ENCODE data around the gene DVL3. TPM values are rescaled to one million over a fixed set of nuclear protein-coding genes. Genes with fewer than 3 reads are reported as not detected.

Gene DVL3
- total RNA-seq, 4 donors from 2014 or later, result 45.2 to 86.5 (median 66.1) TPM

- Histone ChIP-seq H3K27ac (no peak overlapping the region), H3K4me1 (peaks cover 0 to 46% (median 25%) of the 10 kb centered on the region in 4 donors), H3K36me3 (peaks cover 4 to 76% (median 34%) of the 10 kb centered on the region in 3 donors), H3K27me3 (no peaks in the 10 kb centered on the region), H3K4me3 (no peak overlapping the region), H3K9me3 (no peaks in the 10 kb centered on the region)
- TF ChIP-seq EP300 (IDR thresholded peaks at IDR 0.05) (no peak), CTCF (IDR thresholded peaks at IDR 0.05) (no peak), POLR2A (IDR thresholded peaks at IDR 0.05) (no peak)
- 87 to 91% methylated on average over 6 of the region's 6 CpGs for WGBS, 2 donors
- DNase-seq (ENCODE audit: low spot score in 2 of 2), result no peak
These were observed 25.0 kb downstream of the DVL3 start for GRCh38 chr3:184180165-184180564.

- Histone ChIP-seq H3K4me1 (peaks cover 0 to 39% (median 17%) of the 10 kb centered on the region in 4 donors), H3K36me3 (peaks cover 4 to 76% (median 34%) of the 10 kb centered on the region in 3 donors), H3K27me3 (no peaks in the 10 kb centered on the region), H3K4me3 (no peak overlapping the region), H3K9me3 (no peaks in the 10 kb centered on the region), H3K27ac (no peak overlapping the region)
- 93 to 94% methylated on average over 9 of the region's 9 CpGs for whole genome bisulfite sequencing, 2 donors
- no peak for DNase-seq (ENCODE audit: low spot score in 2 of 2)
- no peak for TF ChIP-seq EP300 (IDR thresholded peaks at IDR 0.05)
- no peak for TF ChIP-seq CTCF (IDR thresholded peaks at IDR 0.05)
- TF ChIP-seq POLR2A (IDR thresholded peaks at IDR 0.05), result no peak
These were observed 26.4 kb downstream of the DVL3 start for GRCh38 chr3:184181596-184181995.

GRCh38 chr3:184183679-184184078 lies 28.5 kb downstream of the DVL3 start:
- no peak for DNase-seq (ENCODE audit: low spot score in 2 of 2)
- no peak overlapping the region for H3K27ac ChIP-seq
- no peaks in the 10 kb centered on the region for H3K27me3 ChIP-seq
- H3K9me3 ChIP-seq, result no peaks in the 10 kb centered on the region
- H3K4me3 ChIP-seq, result no peak overlapping the region
- peaks cover 4 to 71% (median 28%) of the 10 kb centered on the region in 3 donors for H3K36me3 ChIP-seq
- WGBS, 2 donors, result 72 to 86% methylated on average over 5 of the region's 5 CpGs
- no peak for TF ChIP-seq CTCF (IDR thresholded peaks at IDR 0.05)
- TF ChIP-seq POLR2A (IDR thresholded peaks at IDR 0.05), result no peak
- TF ChIP-seq EP300 (IDR thresholded peaks at IDR 0.05), result no peak
- peaks cover 6 to 39% (median 15%) of the 10 kb centered on the region in 4 donors for H3K4me1 ChIP-seq

- Histone ChIP-seq H3K4me3 (no peak overlapping the region), H3K9me3 (no peaks in the 10 kb centered on the region), H3K4me1 (peaks cover 6 to 43% (median 15%) of the 10 kb centered on the region in 4 donors), H3K27me3 (no peaks in the 10 kb centered on the region), H3K27ac (peak overlapping the region in 3 of 4 donors; percentile 78 to 87 (median 84)), H3K36me3 (peaks cover 4 to 71% (median 26%) of the 10 kb centered on the region in 3 donors)
- WGBS, 2 donors, result 91 to 94% methylated on average over 18 of the region's 18 CpGs
- no peak for TF ChIP-seq EP300 (IDR thresholded peaks at IDR 0.05)
- no peak for TF ChIP-seq POLR2A (IDR thresholded peaks at IDR 0.05)
- TF ChIP-seq CTCF (IDR thresholded peaks at IDR 0.05), result no peak
- DNase-seq (ENCODE audit: low spot score in 2 of 2), result no peak
These were observed 29.5 kb downstream of the DVL3 start for GRCh38 chr3:184184546-184185230.

- Histone ChIP-seq H3K27ac (peak overlapping the region; percentile 79 to 88 (median 87)), H3K4me1 (peaks cover 6 to 38% (median 15%) of the 10 kb centered on the region in 4 donors), H3K4me3 (peak overlapping the region; percentile 75 to 97 (median 79)), H3K36me3 (peaks cover 4 to 71% (median 20%) of the 10 kb centered on the region in 3 donors), H3K27me3 (no peaks in the 10 kb centered on the region), H3K9me3 (no peaks in the 10 kb centered on the region)
- TF ChIP-seq POLR2A (IDR thresholded peaks at IDR 0.05), result no peak
- peak in 1 of 2 donors; percentile 98 for TF ChIP-seq EP300 (IDR thresholded peaks at IDR 0.05)
- no peak for TF ChIP-seq CTCF (IDR thresholded peaks at IDR 0.05)
- peak; percentile 97 to 98 for DNase-seq (ENCODE audit: low spot score in 2 of 2)
- WGBS, 2 donors, result 1 to 2% methylated on average over 32 to 51 of the region's 55 CpGs
These were observed 30.4 kb downstream of the DVL3 start for GRCh38 chr3:184185461-184186183.
